HFFc6 (cell line): ENCODE measurements around the gene KCND3. TPM values are rescaled to one million over a fixed set of nuclear protein-coding genes. Genes with fewer than 3 reads are reported as not detected.

Experiments
- DNase-seq: peaks from one replicate; pipeline ENCODE4 v3.0.0-alpha.2; 2018
- H3K27ac Mint-ChIP-seq: 2 replicates; pipeline ENCODE4 v1.8.0; 2020; ENCODE audit warnings: mild to moderate bottlenecking, mixed read lengths
- H3K27me3 Mint-ChIP-seq: 2 replicates; pipeline ENCODE4 v1.8.0; 2021; ENCODE audit warnings: mild to moderate bottlenecking, moderate library complexity, mixed read lengths; ENCODE audit not compliant: insufficient read depth
- H3K36me3 Mint-ChIP-seq: 2 replicates; pipeline ENCODE4 v1.8.0; 2021; ENCODE audit warnings: low read depth, mixed read lengths
- H3K4me1 Mint-ChIP-seq: 2 replicates; pipeline ENCODE4 v1.8.0; 2020; ENCODE audit warnings: low read depth, mixed read lengths
- H3K4me3 Mint-ChIP-seq: 2 replicates; pipeline ENCODE4 v1.8.0; 2020; ENCODE audit warnings: mild to moderate bottlenecking, moderate library complexity, mixed read lengths
- H3K9me3 Mint-ChIP-seq: 2 replicates; pipeline ENCODE4 v1.8.0; 2020; ENCODE audit warnings: mild to moderate bottlenecking, mixed read lengths
- CTCF ChIP-seq: fragments of 200-600 bp; sonication (generic); IDR thresholded peaks from 2 replicates; pipeline ENCODE4 v1.5.0; 2021; ENCODE audit warnings: antibody characterized with exemption, mild to moderate bottlenecking
- total RNA-seq, 6 experiments: library from RNA; stranded (reverse); fragmentation: NEBNext Ultra II Directional; extraction: Animal tissue kit (Norgen Biotek cat#: 25700); gene quantifications; 2 replicates in 1 of 6; 3 replicates in 5 of 6; pipeline ENCODE4 v1.2.3, GENCODE V29; 2021

Gene KCND3
- total RNA-seq, 6 experiments from 2014 or later, result 0.09 to 0.47 (median 0.12) TPM

- no peak for DNase-seq
- peaks cover 6% of the 10 kb centered on the region; the same call in 1 of the 2 replicates for H3K4me1 Mint-ChIP-seq
- no peaks in the 10 kb centered on the region for H3K9me3 Mint-ChIP-seq
- H3K4me3 Mint-ChIP-seq, result no peak overlapping the region
- H3K36me3 Mint-ChIP-seq, result no peaks in the 10 kb centered on the region
- H3K27ac Mint-ChIP-seq, result no peak overlapping the region
- no peaks in the 10 kb centered on the region for H3K27me3 Mint-ChIP-seq
- no peak for TF ChIP-seq CTCF
Measured at GRCh38 chr1:111730706-111731105, 258.8 kb downstream of the KCND3 start.

DNA sequence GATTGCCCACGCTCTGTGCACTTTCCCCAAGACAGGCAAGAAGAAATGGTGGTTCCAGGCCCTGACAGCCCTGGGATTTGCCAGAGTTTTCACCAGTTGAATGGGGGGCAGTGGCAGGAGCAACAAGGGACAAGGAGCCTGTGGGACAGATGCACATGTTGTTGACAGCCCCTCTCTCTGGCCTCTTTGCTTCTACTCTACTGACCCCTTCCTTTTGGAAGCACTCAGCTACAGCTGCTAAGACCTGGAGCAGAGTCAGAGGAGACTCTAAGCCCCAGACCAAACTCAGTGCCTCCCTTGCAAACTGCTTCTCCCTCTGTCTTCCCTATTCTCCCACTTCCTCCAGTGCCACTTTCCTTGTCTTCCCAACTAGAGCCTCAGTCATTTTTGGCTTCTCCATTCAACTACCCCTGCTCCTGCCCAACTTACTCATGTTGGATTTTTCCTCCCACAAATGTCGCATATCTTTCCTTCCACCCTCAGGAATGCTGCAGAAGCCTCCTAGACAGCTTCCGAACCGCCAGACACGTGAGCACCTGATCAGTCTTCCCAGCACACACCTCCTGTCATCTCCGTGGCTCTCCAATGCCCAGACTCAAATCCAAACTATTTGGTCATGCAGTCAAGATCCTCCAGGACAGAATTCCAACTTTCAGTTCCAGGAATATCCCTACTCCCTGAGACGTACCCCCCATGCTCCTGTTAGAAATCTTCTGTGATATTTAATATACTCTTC lies 259.4 kb downstream of the KCND3 start:
- H3K27me3 Mint-ChIP-seq, result no peaks in the 10 kb centered on the region
- TF ChIP-seq CTCF, result no peak

DNA sequence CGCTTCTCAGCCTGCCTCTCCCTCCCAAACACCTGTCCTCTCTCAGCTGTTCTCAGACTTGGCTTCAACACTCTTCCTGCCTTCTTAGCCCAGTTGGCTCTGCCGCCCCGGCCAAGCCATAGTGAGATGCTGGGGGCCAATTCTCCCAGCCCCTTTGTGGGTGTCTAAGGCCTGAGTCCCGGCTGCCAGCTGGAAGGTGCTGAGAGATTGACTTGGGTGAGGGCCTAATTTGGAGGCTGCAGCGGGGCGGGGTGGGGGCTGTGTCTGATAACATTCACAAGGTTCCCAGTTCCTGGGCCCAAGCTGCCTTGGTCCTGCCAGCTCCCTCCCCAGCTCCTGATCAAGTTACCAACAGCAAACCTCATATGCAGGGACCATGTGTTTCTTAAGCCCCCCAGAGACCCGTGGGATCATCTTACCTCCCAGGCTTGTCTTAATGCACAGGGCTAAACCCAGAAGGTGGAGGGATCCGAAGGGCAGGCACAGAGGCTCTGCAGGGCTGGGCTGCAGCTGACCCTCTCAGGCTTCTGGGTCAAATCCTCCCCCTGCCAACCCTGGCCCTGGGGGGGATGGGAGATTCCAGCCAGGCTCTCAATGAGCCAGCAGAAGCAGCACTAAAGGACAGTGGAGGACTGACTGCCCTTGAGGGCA lies 260.1 kb downstream of the KCND3 start:
- TF ChIP-seq CTCF, result no peak
- Mint-ChIP-seq H3K4me3 (no peak overlapping the region), H3K27me3 (no peaks in the 10 kb centered on the region), H3K9me3 (no peaks in the 10 kb centered on the region), H3K36me3 (no peaks in the 10 kb centered on the region), H3K27ac (no peak overlapping the region), H3K4me1 (peaks cover 6% of the 10 kb centered on the region; the same call in 1 of the 2 replicates)
- DNase-seq, result no peak

More for the DNA sequence above, 259.4 kb downstream of the KCND3 start:
- Mint-ChIP-seq H3K36me3 (no peaks in the 10 kb centered on the region), H3K4me3 (no peak overlapping the region), H3K9me3 (no peaks in the 10 kb centered on the region), H3K4me1 (peaks cover 6% of the 10 kb centered on the region; the same call in 1 of the 2 replicates), H3K27ac (no peak overlapping the region; the same call in 1 of the 2 replicates)
- DNase-seq, result no peak

- no peak for TF ChIP-seq CTCF
- H3K27me3 Mint-ChIP-seq, result no peaks in the 10 kb centered on the region
Measured at GRCh38 chr1:111727056-111727455, 262.4 kb downstream of the KCND3 start.

GRCh38 chr1:111725192-111725591 lies 264.3 kb downstream of the KCND3 start:
- no peak overlapping the region for H3K27ac Mint-ChIP-seq
- H3K36me3 Mint-ChIP-seq, result no peaks in the 10 kb centered on the region
- no peak for TF ChIP-seq CTCF
- no peaks in the 10 kb centered on the region for H3K9me3 Mint-ChIP-seq
- H3K4me1 Mint-ChIP-seq, result peaks cover 20% of the 10 kb centered on the region
- DNase-seq, result no peak
- no peak overlapping the region for H3K4me3 Mint-ChIP-seq
- H3K27me3 Mint-ChIP-seq, result peaks cover 1% of the 10 kb centered on the region; the same call in 1 of the 2 replicates

More at GRCh38 chr1:111727056-111727455, 262.4 kb downstream of the KCND3 start:
- no peak for DNase-seq
- H3K4me3 Mint-ChIP-seq, result no peak overlapping the region
- no peak overlapping the region for H3K27ac Mint-ChIP-seq
- H3K36me3 Mint-ChIP-seq, result no peaks in the 10 kb centered on the region
- H3K9me3 Mint-ChIP-seq, result no peaks in the 10 kb centered on the region
- H3K4me1 Mint-ChIP-seq, result peaks cover 7% of the 10 kb centered on the region
